ENCODE results near the gene BMI1. TPM values are rescaled to one million over a fixed set of nuclear protein-coding genes. Genes with fewer than 3 reads are reported as not detected.

The BMI1 gene
- total and polyA plus RNA-seq, 2 donors = 46.6 to 60.1 TPM

GRCh38 chr10:22369434-22370072 is 48.7 kb downstream of the BMI1 start:
- no peaks in the 10 kb centered on the region for H3K4me1 ChIP-seq (ENCODE audit: insufficient read depth)
- 89% methylated on average over 5 of the region's 5 CpGs for WGBS
- DNase-seq (ENCODE audit: extremely low spot score) = no peak
- H3K36me3 ChIP-seq (ENCODE audit: insufficient read depth) = no peaks in the 10 kb centered on the region
- H3K27ac ChIP-seq (ENCODE audit: low read depth) = no peak overlapping the region
- H3K4me3 ChIP-seq (ENCODE audit: low read depth, low read length) = no peak overlapping the region

- H3K4me1 ChIP-seq (ENCODE audit: insufficient read depth) = no peaks in the 10 kb centered on the region
- H3K36me3 ChIP-seq (ENCODE audit: insufficient read depth) = no peaks in the 10 kb centered on the region
- no peak overlapping the region for H3K27ac ChIP-seq (ENCODE audit: low read depth)
- DNase-seq (ENCODE audit: extremely low spot score) = no peak
- no peak overlapping the region for H3K4me3 ChIP-seq (ENCODE audit: low read depth, low read length)
These were observed 49.4 kb downstream of the BMI1 start for GRCh38 chr10:22370320-22370719.

GRCh38 chr10:22372298-22372697 is 51.4 kb downstream of the BMI1 start:
- Histone ChIP-seq H3K36me3 (ENCODE audit: insufficient read depth) (no peaks in the 10 kb centered on the region), H3K4me3 (ENCODE audit: low read depth, low read length) (no peak overlapping the region), H3K4me1 (ENCODE audit: insufficient read depth) (no peaks in the 10 kb centered on the region), H3K27ac (ENCODE audit: low read depth) (no peak overlapping the region)
- DNase-seq (ENCODE audit: extremely low spot score) = no peak
- 87% methylated on average over 6 of the region's 6 CpGs for WGBS

- H3K4me3 ChIP-seq (ENCODE audit: low read depth, low read length) = no peak overlapping the region
- WGBS = 29% methylated on average over 9 of the region's 9 CpGs
- no peak for DNase-seq (ENCODE audit: extremely low spot score)
- H3K36me3 ChIP-seq (ENCODE audit: insufficient read depth) = no peaks in the 10 kb centered on the region
- H3K27ac ChIP-seq (ENCODE audit: low read depth) = no peak overlapping the region
- H3K4me1 ChIP-seq (ENCODE audit: insufficient read depth) = no peaks in the 10 kb centered on the region
These were observed 52.0 kb downstream of the BMI1 start for GRCh38 chr10:22372917-22373316.

- WGBS = 88% methylated on average over 3 of the region's 3 CpGs
- no peaks in the 10 kb centered on the region for H3K4me1 ChIP-seq (ENCODE audit: insufficient read depth)
- H3K36me3 ChIP-seq (ENCODE audit: insufficient read depth) = no peaks in the 10 kb centered on the region
- no peak overlapping the region for H3K4me3 ChIP-seq (ENCODE audit: low read depth, low read length)
- DNase-seq (ENCODE audit: extremely low spot score) = no peak
- no peak overlapping the region for H3K27ac ChIP-seq (ENCODE audit: low read depth)
These were observed 53.7 kb downstream of the BMI1 start for GRCh38 chr10:22374489-22375126.

- Histone ChIP-seq H3K4me3 (ENCODE audit: low read depth, low read length) (no peak overlapping the region), H3K36me3 (ENCODE audit: insufficient read depth) (no peaks in the 10 kb centered on the region), H3K27ac (ENCODE audit: low read depth) (no peak overlapping the region), H3K4me1 (ENCODE audit: insufficient read depth) (no peaks in the 10 kb centered on the region)
- WGBS = 80% methylated on average over 3 of the region's 3 CpGs
- DNase-seq (ENCODE audit: extremely low spot score) = no peak
These were observed 58.2 kb downstream of the BMI1 start for GRCh38 chr10:22379059-22379458.

Small RNAs within 50 kb of the gene (small RNA-seq; reads per million reads assigned to genes)
- 0.09 reads per million for gene AL158211.3

Other genes starting within 250 kb of the BMI1 start
- gene EBLN1, start 103.1 kb upstream of the BMI1 start, total RNA-seq = not detected
- not detected for gene EBLN1, start 103.1 kb upstream of the BMI1 start, polyA plus RNA-seq
- gene COMMD3, start 4.7 kb upstream of the BMI1 start, total RNA-seq = 46.8 TPM
- 40.9 TPM for gene COMMD3, start 4.7 kb upstream of the BMI1 start, polyA plus RNA-seq
- gene SPAG6, start 24.4 kb downstream of the BMI1 start, total RNA-seq = 0.37 TPM
- 0.03 TPM for gene SPAG6, start 24.4 kb downstream of the BMI1 start, polyA plus RNA-seq

Measured in urinary bladder (tissue), 4 donors.